Articular chondrocyte of knee joint (primary cell): ENCODE measurements around the gene GRIK1. TPM values are rescaled to one million over a fixed set of nuclear protein-coding genes. Genes with fewer than 3 reads are reported as not detected.

Experiments
- total RNA-seq: library from RNA; depleted of rRNA; stranded (reverse); fragments of >200 nt; gene quantifications from 2 replicates; pipeline ENCODE4 v1.2.3, GENCODE V29; 2012

Gene GRIK1
- total RNA-seq, result 0.11 TPM in 1 of 2 replicates, not detected in the other

GRCh38 chr21:29939924-29940275 is at the start of gene GRIK1:
Gene GRIK1, minus strand, starts transcription at chr21:29939996.

Other genes starting within 250 kb of the GRIK1 start
- gene CLDN17, start 226.8 kb upstream of the GRIK1 start, total RNA-seq, result not detected in 2 replicates